ENCODE measurements around the gene OTOG.

OTOG gene

DNA sequence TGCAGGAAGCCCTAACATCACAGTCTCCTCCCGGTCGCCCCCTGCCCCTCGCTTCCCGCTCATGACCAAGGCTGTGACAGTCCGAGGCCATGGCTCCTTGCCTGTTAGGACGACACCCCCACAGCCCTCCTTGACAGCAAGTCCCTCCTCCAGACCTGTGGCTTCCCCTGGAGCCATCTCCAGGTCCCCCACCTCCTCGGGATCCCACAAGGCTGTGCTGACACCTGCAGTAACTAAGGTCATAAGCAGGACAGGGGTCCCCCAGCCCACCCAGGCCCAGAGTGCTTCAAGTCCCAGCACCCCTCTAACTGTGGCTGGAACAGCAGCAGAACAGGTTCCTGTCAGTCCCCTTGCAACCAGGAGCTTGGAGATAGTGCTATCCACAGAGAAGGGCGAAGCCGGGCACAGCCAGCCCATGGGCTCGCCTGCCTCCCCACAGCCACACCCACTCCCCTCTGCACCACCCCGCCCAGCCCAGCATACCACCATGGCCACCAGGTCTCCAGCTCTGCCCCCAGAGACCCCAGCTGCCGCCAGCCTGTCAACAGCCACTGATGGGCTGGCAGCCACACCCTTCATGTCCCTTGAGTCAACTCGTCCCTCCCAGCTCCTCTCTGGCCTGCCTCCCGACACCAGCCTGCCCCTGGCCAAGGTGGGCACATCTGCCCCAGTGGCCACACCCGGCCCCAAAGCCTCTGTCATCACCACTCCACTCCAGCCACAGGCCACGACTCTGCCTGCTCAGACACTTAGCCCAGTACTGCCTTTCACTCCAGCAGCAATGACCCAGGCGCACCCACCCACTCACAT is 63.2 kb downstream of the OTOG start:
- Histone ChIP-seq H3K4me3 (ENCODE audit: low read depth, low read length) (no peak overlapping the region), H3K36me3 (ENCODE audit: control insufficient read depth in 2 of 2, insufficient read depth in 1 of 2, low read length in 2 of 2) (no peaks in the 10 kb centered on the region), H3K9me3 (ENCODE audit: control insufficient read depth, insufficient read depth, low read depth, low read length) (no peaks in the 10 kb centered on the region), H3K4me1 (ENCODE audit: control insufficient read depth, insufficient read depth, low read length) (no peaks in the 10 kb centered on the region), H3K27ac (ENCODE audit: extremely low read depth, low read depth, low read length) (no peak overlapping the region)
- POLR2A ChIA-PET, result no interaction called here
- TF ChIP-seq ZNF571 (tag by site-specific recombination; IDR thresholded peaks at IDR 0.05) (no peak), KLF1 (tag by site-specific recombination; IDR thresholded peaks at IDR 0.05) (peak; percentile 45), ZNF2 (tag by site-specific recombination; IDR thresholded peaks at IDR 0.05) (no peak), ZNF426 (tag by site-specific recombination; IDR thresholded peaks at IDR 0.05) (no peak), SCRT2 (tag by site-specific recombination; IDR thresholded peaks at IDR 0.05) (no peak), ZNF404 (tag by site-specific recombination; IDR thresholded peaks at IDR 0.05) (no peak)
- TF ChIP-seq, protein P1, sequence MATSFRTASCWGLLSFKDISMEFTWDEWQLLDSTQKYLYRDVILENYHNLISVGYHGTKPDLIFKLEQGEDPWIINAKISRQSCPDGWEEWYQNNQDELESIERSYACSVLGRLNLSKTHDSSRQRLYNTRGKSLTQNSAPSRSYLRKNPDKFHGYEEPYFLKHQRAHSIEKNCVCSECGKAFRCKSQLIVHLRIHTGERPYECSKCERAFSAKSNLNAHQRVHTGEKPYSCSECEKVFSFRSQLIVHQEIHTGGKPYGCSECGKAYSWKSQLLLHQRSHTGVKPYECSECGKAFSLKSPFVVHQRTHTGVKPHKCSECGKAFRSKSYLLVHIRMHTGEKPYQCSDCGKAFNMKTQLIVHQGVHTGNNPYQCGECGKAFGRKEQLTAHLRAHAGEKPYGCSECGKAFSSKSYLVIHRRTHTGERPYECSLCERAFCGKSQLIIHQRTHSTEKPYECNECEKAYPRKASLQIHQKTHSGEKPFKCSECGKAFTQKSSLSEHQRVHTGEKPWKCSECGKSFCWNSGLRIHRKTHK (tag by site-specific recombination; IDR thresholded peaks at IDR 0.05), result no peak
- CTCF ChIA-PET, result interaction anchor here (1.7 kb wide), 1 partner anchor 12 kb away, joined by 6 read pairs; no protein-coding TSS in a partner anchor

DNA sequence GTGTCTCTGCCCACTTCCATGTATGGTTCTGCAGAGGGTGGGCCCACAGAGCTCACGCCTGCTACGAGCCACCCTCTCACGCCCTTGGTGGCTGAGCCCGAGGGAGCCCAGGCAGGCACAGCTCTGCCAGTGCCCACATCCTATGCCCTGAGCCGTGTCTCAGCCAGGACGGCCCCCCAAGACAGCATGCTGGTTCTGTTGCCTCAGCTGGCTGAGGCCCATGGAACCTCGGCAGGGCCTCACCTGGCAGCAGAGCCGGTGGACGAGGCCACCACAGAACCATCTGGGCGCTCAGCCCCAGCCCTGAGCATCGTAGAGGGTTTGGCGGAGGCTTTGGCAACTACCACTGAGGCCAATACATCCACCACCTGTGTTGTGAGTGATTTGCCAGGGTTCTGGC is 64.0 kb downstream of the OTOG start:
- Histone ChIP-seq H3K4me1 (ENCODE audit: control insufficient read depth, insufficient read depth, low read length) (no peaks in the 10 kb centered on the region), H3K36me3 (ENCODE audit: control insufficient read depth in 2 of 2, insufficient read depth in 1 of 2, low read length in 2 of 2) (no peaks in the 10 kb centered on the region), H3K4me3 (ENCODE audit: low read depth, low read length) (no peak overlapping the region), H3K9me3 (ENCODE audit: control insufficient read depth, insufficient read depth, low read depth, low read length) (no peaks in the 10 kb centered on the region), H3K27ac (ENCODE audit: extremely low read depth, low read depth, low read length) (no peak overlapping the region)
- CTCF ChIA-PET, result interaction anchor here (0.8 kb wide), 1 partner anchor 362 kb away, joined by 3 read pairs; no protein-coding TSS in a partner anchor
- TF ChIP-seq HOXA7 (CRISPR knock-in tag; IDR thresholded peaks at IDR 0.05; ENCODE audit: borderline replicate concordance) (no peak), ZNF341 (tag by site-specific recombination; IDR thresholded peaks at IDR 0.05; ENCODE audit: low read depth) (no peak), ZBTB8A (tag by site-specific recombination; IDR thresholded peaks at IDR 0.05) (no peak), EGR2 (tag by site-specific recombination; IDR thresholded peaks at IDR 0.05; ENCODE audit: low read depth) (no peak)
- TF ChIP-seq, protein P2, sequence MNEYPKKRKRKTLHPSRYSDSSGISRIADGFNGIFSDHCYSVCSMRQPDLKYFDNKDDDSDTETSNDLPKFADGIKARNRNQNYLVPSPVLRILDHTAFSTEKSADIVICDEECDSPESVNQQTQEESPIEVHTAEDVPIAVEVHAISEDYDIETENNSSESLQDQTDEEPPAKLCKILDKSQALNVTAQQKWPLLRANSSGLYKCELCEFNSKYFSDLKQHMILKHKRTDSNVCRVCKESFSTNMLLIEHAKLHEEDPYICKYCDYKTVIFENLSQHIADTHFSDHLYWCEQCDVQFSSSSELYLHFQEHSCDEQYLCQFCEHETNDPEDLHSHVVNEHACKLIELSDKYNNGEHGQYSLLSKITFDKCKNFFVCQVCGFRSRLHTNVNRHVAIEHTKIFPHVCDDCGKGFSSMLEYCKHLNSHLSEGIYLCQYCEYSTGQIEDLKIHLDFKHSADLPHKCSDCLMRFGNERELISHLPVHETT (tag by site-specific recombination; IDR thresholded peaks at IDR 0.05), result no peak
- POLR2A ChIA-PET, result no interaction called here

DNA sequence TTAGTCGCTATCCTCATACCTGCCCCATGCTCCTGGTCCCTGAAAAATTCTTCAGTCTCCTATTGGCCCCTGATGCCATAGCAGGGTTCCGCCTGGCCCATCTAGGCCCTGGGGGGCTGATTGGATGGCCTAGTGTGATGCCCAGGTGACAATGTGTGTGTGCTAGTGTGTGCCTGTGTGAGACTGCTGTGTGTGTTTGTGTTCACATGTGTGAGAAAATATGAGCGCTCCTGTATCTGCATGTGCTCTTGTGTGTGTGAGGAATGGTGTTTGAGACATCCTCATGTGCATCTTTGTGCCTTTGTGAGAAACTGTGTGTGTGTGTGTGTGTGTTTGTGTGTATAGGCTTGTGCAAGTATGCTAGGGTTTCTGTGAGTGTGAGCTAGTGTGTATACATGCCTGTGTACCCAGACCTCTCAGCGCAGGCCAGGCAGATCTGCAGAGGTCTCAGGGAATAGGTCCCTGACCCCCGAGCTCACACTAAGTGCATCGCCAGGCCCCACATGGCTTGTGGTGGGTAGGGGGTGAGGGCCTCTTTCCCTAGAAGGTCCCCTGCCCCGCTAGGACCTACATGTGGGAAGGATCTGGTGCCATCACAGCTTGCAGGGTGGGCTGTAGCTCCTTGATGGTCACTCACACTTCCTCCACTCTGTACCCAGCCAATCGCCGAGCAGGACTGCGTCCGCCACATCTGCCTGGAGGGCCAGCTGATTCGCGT is 64.6 kb downstream of the OTOG start:
- H3K4me3 ChIP-seq (ENCODE audit: low read depth, low read length), result no peak overlapping the region
- ChIA-PET POLR2A (no interaction called here), CTCF (interaction anchor here (0.8 kb wide), 1 partner anchor 361 kb away, joined by 3 read pairs; no protein-coding TSS in a partner anchor)
- no peak overlapping the region for H3K27ac ChIP-seq (ENCODE audit: extremely low read depth, low read depth, low read length)
- no peaks in the 10 kb centered on the region for H3K4me1 ChIP-seq (ENCODE audit: control insufficient read depth, insufficient read depth, low read length)
- no peaks in the 10 kb centered on the region for H3K36me3 ChIP-seq (ENCODE audit: control insufficient read depth in 2 of 2, insufficient read depth in 1 of 2, low read length in 2 of 2)
- no peaks in the 10 kb centered on the region for H3K9me3 ChIP-seq (ENCODE audit: control insufficient read depth, insufficient read depth, low read depth, low read length)
- TF ChIP-seq ZNF747 (tag by site-specific recombination; IDR thresholded peaks at IDR 0.05) (no peak), ZBTB21 (tag by site-specific recombination; IDR thresholded peaks at IDR 0.05) (no peak), KLF8 (tag by site-specific recombination; IDR thresholded peaks at IDR 0.05) (no peak), ZNF654 (tag by site-specific recombination; IDR thresholded peaks at IDR 0.05; ENCODE audit: low read depth) (no peak), ZNF335 (tag by site-specific recombination; conservative IDR thresholded peaks at IDR 0.05) (no peak), ZNF37A (tag by site-specific recombination; IDR thresholded peaks at IDR 0.05) (no peak), ZFP69B (tag by site-specific recombination; IDR thresholded peaks at IDR 0.05) (no peak), ZNF433 (tag by site-specific recombination; IDR thresholded peaks at IDR 0.05; ENCODE audit: low read depth) (no peak), SCRT1 (tag by site-specific recombination; IDR thresholded peaks at IDR 0.05; ENCODE audit: borderline replicate concordance) (no peak), FEZF1 (tag by site-specific recombination; IDR thresholded peaks at IDR 0.05) (no peak), ZNF549 (tag by site-specific recombination; IDR thresholded peaks at IDR 0.05) (no peak)
- TF ChIP-seq, protein P3, sequence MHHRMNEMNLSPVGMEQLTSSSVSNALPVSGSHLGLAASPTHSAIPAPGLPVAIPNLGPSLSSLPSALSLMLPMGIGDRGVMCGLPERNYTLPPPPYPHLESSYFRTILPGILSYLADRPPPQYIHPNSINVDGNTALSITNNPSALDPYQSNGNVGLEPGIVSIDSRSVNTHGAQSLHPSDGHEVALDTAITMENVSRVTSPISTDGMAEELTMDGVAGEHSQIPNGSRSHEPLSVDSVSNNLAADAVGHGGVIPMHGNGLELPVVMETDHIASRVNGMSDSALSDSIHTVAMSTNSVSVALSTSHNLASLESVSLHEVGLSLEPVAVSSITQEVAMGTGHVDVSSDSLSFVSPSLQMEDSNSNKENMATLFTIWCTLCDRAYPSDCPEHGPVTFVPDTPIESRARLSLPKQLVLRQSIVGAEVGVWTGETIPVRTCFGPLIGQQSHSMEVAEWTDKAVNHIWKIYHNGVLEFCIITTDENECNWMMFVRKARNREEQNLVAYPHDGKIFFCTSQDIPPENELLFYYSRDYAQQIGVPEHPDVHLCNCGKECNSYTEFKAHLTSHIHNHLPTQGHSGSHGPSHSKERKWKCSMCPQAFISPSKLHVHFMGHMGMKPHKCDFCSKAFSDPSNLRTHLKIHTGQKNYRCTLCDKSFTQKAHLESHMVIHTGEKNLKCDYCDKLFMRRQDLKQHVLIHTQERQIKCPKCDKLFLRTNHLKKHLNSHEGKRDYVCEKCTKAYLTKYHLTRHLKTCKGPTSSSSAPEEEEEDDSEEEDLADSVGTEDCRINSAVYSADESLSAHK (tag by site-specific recombination; IDR thresholded peaks at IDR 0.05), result no peak

All from HEK293 (cell line).